Measurements from ENCODE around the gene CAGE1.

DNA sequence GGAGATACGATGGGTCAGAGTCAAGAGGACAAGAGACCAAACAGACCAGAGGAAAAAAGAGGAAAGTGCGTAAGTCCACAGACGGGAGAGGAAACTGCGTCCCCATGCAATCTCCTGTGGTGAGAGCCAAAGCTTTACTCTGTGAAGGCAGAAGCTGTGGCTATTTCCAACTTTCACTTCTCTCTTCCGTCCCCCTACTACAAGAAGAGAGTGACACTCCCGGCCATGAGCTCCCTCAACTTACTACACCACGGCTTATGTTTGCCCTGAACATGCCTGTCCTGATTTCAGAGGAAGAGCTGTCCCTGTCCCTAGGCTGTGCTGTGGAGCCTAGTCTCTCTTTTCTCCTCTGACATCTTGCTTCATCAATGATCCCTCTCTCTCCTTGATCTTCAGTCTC lies 65.0 kb downstream of the CAGE1 start:
- TF ChIP-seq PML (IDR thresholded peaks at IDR 0.05; ENCODE audit: low read length) (no peak), RAD51 (IDR thresholded peaks at IDR 0.05) (no peak), POLR2AphosphoS5 (IDR thresholded peaks at IDR 0.05; ENCODE audit: low read length) (no peak), POLR2A (IDR thresholded peaks at IDR 0.05; ENCODE audit: low read depth, low read length) (no peak), NFYB (IDR thresholded peaks at IDR 0.05; ENCODE audit: insufficient read depth, low read depth, low read length) (no peak), CEBPB (IDR thresholded peaks at IDR 0.05; ENCODE audit: borderline replicate concordance in 1 of 2, low read depth in 2 of 2, low read length in 2 of 2) (no peak), CBX5 (IDR thresholded peaks at IDR 0.05; ENCODE audit: low read depth) (no peak), EZH2 (IDR thresholded peaks at IDR 0.05; ENCODE audit: borderline replicate concordance, control insufficient read depth, low read depth, low read length) (no peak), YY1 (IDR thresholded peaks at IDR 0.05; ENCODE audit: low read depth, low read length) (no peak)
- TF ChIP-seq, protein P1, sequence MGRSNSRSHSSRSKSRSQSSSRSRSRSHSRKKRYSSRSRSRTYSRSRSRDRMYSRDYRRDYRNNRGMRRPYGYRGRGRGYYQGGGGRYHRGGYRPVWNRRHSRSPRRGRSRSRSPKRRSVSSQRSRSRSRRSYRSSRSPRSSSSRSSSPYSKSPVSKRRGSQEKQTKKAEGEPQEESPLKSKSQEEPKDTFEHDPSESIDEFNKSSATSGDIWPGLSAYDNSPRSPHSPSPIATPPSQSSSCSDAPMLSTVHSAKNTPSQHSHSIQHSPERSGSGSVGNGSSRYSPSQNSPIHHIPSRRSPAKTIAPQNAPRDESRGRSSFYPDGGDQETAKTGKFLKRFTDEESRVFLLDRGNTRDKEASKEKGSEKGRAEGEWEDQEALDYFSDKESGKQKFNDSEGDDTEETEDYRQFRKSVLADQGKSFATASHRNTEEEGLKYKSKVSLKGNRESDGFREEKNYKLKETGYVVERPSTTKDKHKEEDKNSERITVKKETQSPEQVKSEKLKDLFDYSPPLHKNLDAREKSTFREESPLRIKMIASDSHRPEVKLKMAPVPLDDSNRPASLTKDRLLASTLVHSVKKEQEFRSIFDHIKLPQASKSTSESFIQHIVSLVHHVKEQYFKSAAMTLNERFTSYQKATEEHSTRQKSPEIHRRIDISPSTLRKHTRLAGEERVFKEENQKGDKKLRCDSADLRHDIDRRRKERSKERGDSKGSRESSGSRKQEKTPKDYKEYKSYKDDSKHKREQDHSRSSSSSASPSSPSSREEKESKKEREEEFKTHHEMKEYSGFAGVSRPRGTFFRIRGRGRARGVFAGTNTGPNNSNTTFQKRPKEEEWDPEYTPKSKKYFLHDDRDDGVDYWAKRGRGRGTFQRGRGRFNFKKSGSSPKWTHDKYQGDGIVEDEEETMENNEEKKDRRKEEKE (IDR thresholded peaks at IDR 0.05): no peak
- TF ChIP-seq, protein P2, sequence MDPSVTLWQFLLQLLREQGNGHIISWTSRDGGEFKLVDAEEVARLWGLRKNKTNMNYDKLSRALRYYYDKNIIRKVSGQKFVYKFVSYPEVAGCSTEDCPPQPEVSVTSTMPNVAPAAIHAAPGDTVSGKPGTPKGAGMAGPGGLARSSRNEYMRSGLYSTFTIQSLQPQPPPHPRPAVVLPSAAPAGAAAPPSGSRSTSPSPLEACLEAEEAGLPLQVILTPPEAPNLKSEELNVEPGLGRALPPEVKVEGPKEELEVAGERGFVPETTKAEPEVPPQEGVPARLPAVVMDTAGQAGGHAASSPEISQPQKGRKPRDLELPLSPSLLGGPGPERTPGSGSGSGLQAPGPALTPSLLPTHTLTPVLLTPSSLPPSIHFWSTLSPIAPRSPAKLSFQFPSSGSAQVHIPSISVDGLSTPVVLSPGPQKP (IDR thresholded peaks at IDR 0.05; ENCODE audit: low read depth, low read length): no peak
- TF ChIP-seq, protein P3, sequence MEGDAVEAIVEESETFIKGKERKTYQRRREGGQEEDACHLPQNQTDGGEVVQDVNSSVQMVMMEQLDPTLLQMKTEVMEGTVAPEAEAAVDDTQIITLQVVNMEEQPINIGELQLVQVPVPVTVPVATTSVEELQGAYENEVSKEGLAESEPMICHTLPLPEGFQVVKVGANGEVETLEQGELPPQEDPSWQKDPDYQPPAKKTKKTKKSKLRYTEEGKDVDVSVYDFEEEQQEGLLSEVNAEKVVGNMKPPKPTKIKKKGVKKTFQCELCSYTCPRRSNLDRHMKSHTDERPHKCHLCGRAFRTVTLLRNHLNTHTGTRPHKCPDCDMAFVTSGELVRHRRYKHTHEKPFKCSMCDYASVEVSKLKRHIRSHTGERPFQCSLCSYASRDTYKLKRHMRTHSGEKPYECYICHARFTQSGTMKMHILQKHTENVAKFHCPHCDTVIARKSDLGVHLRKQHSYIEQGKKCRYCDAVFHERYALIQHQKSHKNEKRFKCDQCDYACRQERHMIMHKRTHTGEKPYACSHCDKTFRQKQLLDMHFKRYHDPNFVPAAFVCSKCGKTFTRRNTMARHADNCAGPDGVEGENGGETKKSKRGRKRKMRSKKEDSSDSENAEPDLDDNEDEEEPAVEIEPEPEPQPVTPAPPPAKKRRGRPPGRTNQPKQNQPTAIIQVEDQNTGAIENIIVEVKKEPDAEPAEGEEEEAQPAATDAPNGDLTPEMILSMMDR (IDR thresholded peaks at IDR 0.05 in 2 of 3, conservative IDR thresholded peaks at IDR 0.05 in 1 of 3; ENCODE audit: control insufficient read depth in 2 of 3, extremely low read depth in 1 of 3, insufficient read depth in 1 of 3, low read depth in 3 of 3, low read length in 3 of 3): no peak
- TF ChIP-seq, protein P4, sequence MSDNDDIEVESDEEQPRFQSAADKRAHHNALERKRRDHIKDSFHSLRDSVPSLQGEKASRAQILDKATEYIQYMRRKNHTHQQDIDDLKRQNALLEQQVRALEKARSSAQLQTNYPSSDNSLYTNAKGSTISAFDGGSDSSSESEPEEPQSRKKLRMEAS (IDR thresholded peaks at IDR 0.05; ENCODE audit: low read depth, low read length): no peak
- TF ChIP-seq, protein P5, sequence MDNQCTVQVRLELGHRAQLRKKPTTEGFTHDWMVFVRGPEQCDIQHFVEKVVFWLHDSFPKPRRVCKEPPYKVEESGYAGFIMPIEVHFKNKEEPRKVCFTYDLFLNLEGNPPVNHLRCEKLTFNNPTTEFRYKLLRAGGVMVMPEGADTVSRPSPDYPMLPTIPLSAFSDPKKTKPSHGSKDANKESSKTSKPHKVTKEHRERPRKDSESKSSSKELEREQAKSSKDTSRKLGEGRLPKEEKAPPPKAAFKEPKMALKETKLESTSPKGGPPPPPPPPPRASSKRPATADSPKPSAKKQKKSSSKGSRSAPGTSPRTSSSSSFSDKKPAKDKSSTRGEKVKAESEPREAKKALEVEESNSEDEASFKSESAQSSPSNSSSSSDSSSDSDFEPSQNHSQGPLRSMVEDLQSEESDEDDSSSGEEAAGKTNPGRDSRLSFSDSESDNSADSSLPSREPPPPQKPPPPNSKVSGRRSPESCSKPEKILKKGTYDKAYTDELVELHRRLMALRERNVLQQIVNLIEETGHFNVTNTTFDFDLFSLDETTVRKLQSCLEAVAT (IDR thresholded peaks at IDR 0.05): no peak

Data from GM12878 (cell line).